Nephron progenitor cell (in vitro differentiated cells): Measurements from ENCODE around the gene IL22RA1.

Experiments used
- DNase-seq: peaks from one replicate; pipeline ENCODE4 v3.0.0; 2021
- H3K27ac Mint-ChIP-seq: 2 replicates; pipeline ENCODE4 v1.8.0; 2021; ENCODE audit warnings: mild to moderate bottlenecking, moderate library complexity, mixed read lengths
- H3K27me3 Mint-ChIP-seq: 2 replicates; pipeline ENCODE4 v1.8.0; 2021; ENCODE audit warnings: mild to moderate bottlenecking, low read depth, mixed read lengths; ENCODE audit not compliant: poor library complexity
- H3K36me3 Mint-ChIP-seq: 2 replicates; pipeline ENCODE4 v1.8.0; 2021; ENCODE audit warnings: low read depth, mixed read lengths
- H3K4me1 Mint-ChIP-seq: 2 replicates; pipeline ENCODE4 v1.8.0; 2021; ENCODE audit warnings: mixed read lengths
- H3K4me3 Mint-ChIP-seq: 2 replicates; pipeline ENCODE4 v1.8.0; 2021; ENCODE audit warnings: mild to moderate bottlenecking, moderate library complexity, mixed read lengths
- H3K9me3 Mint-ChIP-seq: 2 replicates; pipeline ENCODE4 v1.8.0; 2021; ENCODE audit warnings: mild to moderate bottlenecking, moderate library complexity, mixed read lengths
- CTCF ChIP-seq: fragments of 200-600 bp; sonication (generic); IDR thresholded peaks from 2 replicates; pipeline ENCODE4 v1.5.0; 2021; ENCODE audit warnings: antibody characterized with exemption

IL22RA1 gene

GRCh38 chr1:24084050-24084449 is 58.9 kb downstream of the IL22RA1 start:
- no peak for DNase-seq
- no peak overlapping the region for H3K27ac Mint-ChIP-seq
- H3K4me1 Mint-ChIP-seq, result peaks cover 7% of the 10 kb centered on the region
- H3K27me3 Mint-ChIP-seq, result peaks cover 16% of the 10 kb centered on the region
- no peak overlapping the region for H3K4me3 Mint-ChIP-seq
- TF ChIP-seq CTCF, result no peak
- H3K9me3 Mint-ChIP-seq, result no peaks in the 10 kb centered on the region
- H3K36me3 Mint-ChIP-seq, result no peaks in the 10 kb centered on the region

- H3K4me3 Mint-ChIP-seq, result no peak overlapping the region
- TF ChIP-seq CTCF, result no peak
- no peaks in the 10 kb centered on the region for H3K36me3 Mint-ChIP-seq
- H3K9me3 Mint-ChIP-seq, result no peaks in the 10 kb centered on the region
- no peak for DNase-seq
- peaks cover 14% of the 10 kb centered on the region for H3K27me3 Mint-ChIP-seq
- peaks cover 10% of the 10 kb centered on the region for H3K4me1 Mint-ChIP-seq
- no peak overlapping the region for H3K27ac Mint-ChIP-seq
These were observed 60.6 kb downstream of the IL22RA1 start for GRCh38 chr1:24082372-24082771.

GRCh38 chr1:24081190-24081589 is 61.8 kb downstream of the IL22RA1 start:
- no peaks in the 10 kb centered on the region for H3K36me3 Mint-ChIP-seq
- no peak overlapping the region for H3K4me3 Mint-ChIP-seq
- no peak for DNase-seq
- peaks cover 18% of the 10 kb centered on the region for H3K27me3 Mint-ChIP-seq
- no peak for TF ChIP-seq CTCF
- H3K4me1 Mint-ChIP-seq, result peaks cover 8% of the 10 kb centered on the region
- no peaks in the 10 kb centered on the region for H3K9me3 Mint-ChIP-seq
- peak overlapping the region; percentile 68 for H3K27ac Mint-ChIP-seq

DNA sequence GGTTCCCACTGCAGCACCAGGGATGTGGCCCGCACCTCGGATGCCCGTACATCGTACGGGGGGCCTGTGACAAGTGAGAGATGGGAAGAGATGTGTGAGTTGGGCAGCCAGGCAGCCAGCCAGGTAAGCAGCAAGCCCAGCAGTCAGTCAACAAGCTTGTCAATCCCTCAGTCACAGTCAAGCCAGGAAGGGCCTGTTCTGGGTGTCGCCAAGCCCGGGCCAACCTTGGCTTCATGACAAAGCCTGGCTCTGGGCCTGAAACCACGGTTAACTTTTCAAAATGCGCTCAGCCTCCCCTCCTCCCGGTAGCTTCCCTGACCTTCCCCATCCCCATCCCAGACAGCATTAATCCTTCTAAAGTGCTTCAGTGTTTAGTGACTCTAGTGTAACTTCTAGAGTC is 62.8 kb downstream of the IL22RA1 start:
- H3K27ac Mint-ChIP-seq, result no peak overlapping the region
- H3K27me3 Mint-ChIP-seq, result peaks cover 15% of the 10 kb centered on the region

DNA sequence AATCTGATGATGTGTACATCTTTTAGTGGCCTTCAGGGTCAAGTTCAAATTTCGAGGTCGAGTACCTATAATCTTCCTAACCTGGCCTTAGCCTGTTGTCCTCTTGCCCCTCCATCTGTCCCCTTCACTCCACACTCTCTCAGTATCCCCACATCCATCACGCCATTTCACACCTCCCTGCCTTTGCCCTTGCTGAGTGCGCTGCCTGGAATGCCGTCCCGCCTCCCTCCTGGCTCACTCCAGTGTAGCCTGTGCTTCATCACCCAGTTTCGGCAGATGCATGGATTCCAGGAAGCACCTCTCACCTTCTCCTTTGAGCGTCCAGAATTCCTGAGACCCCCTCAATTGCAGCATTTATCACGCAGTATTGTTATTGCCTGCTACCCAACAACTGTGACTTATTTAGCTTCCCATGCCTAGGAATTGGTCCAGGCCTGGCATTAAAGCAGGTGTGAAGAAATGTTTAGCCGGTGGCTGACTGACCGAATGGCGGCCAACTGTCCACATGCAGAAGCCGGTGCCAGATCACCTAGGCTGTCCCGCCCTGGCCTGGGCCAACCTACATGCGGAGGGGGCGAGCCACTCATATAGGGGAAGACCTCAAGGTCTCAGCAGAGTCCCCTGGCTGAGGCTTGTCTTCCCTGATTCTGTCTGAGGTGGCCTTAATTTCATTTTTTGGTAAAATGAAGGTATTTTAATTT is 65.5 kb downstream of the IL22RA1 start:
- no peak for DNase-seq
- TF ChIP-seq CTCF, result no peak
- Mint-ChIP-seq H3K9me3 (no peaks in the 10 kb centered on the region), H3K4me1 (peaks cover 8% of the 10 kb centered on the region), H3K27ac (no peak overlapping the region), H3K36me3 (no peaks in the 10 kb centered on the region), H3K27me3 (peaks cover 13% of the 10 kb centered on the region), H3K4me3 (peak overlapping the region; percentile 5)

More for the DNA sequence above, 62.8 kb downstream of the IL22RA1 start:
- TF ChIP-seq CTCF, result no peak
- no peak for DNase-seq
- H3K4me3 Mint-ChIP-seq, result no peak overlapping the region
- H3K9me3 Mint-ChIP-seq, result no peaks in the 10 kb centered on the region
- peaks cover 8% of the 10 kb centered on the region for H3K4me1 Mint-ChIP-seq
- H3K36me3 Mint-ChIP-seq, result no peaks in the 10 kb centered on the region

DNA sequence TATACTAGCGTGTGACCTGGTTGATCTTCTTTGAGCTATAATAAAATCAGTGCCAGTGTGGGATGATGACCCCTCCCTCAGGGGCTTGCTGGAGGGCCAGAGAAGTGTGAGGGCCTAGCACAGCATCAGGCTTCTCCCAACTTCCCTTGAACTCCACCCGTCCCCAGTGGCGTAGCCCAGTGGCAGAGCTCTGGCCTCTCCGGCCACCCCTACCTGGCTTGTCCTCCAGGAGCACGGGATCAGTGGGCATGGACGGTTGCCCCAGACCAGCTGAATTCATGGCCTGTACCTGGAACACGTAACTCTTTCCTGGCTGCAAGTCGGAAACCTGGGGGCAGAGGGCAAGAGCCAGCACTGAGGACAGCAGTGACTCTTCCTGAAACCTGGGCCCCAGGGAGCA is 67.0 kb downstream of the IL22RA1 start:
- Mint-ChIP-seq H3K36me3 (no peaks in the 10 kb centered on the region), H3K27me3 (peaks cover 9% of the 10 kb centered on the region), H3K4me1 (peaks cover 17% of the 10 kb centered on the region), H3K4me3 (no peak overlapping the region), H3K27ac (no peak overlapping the region), H3K9me3 (no peaks in the 10 kb centered on the region)
- DNase-seq, result no peak
- TF ChIP-seq CTCF, result no peak
